NB4 (cell line): ENCODE data around the gene MAD1L1.
"Not testable (repeated sequence)": the region's sequence is repeated elsewhere in the genome, so short reads cannot be mapped to it uniquely, and the experiment has no call there.

Source experiments
- DNase-seq: peaks from one replicate; pipeline ENCODE4 v3.0.0; 2010; ENCODE audit warnings: low read depth
- H3K4me3 ChIP-seq: one replicate; pipeline ENCODE4 v1.5.1; 2011; ENCODE audit warnings: mild to moderate bottlenecking, low read depth, low read length, moderate library complexity
- CTCF ChIP-seq: IDR thresholded peaks from one replicate; pipeline ENCODE4 v1.5.1; 2012; ENCODE audit warnings: low read depth, low read length
- MAX ChIP-seq: IDR thresholded peaks from 2 replicates; pipeline ENCODE4 v1.6.1; 2011; ENCODE audit warnings: low read depth, low read length
- MYC ChIP-seq: IDR thresholded peaks from 2 replicates; pipeline ENCODE4 v1.6.1; 2011; ENCODE audit warnings: low read depth, low read length
- POLR2A ChIP-seq: IDR thresholded peaks from 2 replicates; pipeline ENCODE4 v1.6.1; 2011; ENCODE audit warnings: mild to moderate bottlenecking; ENCODE audit not compliant: insufficient read length; ENCODE audit errors: extremely low read depth

The MAD1L1 gene

GRCh38 chr7:2000153-2000687 lies 232.5 kb downstream of the MAD1L1 start:
- TF ChIP-seq POLR2A (no peak), MAX (no peak)
- H3K4me3 ChIP-seq: no peak overlapping the region
- no peak for DNase-seq

GRCh38 chr7:1999278-1999984 lies 233.3 kb downstream of the MAD1L1 start:
- no peak for TF ChIP-seq MAX
- TF ChIP-seq POLR2A: no peak
- H3K4me3 ChIP-seq: no peak overlapping the region
- no peak for DNase-seq

- no peak for DNase-seq
- no peak for TF ChIP-seq MAX
- no peak for TF ChIP-seq MYC
- TF ChIP-seq CTCF: no peak
- no peak for TF ChIP-seq POLR2A
- H3K4me3 ChIP-seq: no peak overlapping the region
These were observed 234.6 kb downstream of the MAD1L1 start for GRCh38 chr7:1998146-1998545.

GRCh38 chr7:1997537-1998076 lies 235.1 kb downstream of the MAD1L1 start:
- no peak for DNase-seq
- TF ChIP-seq POLR2A (no peak), MYC (no peak), CTCF (no peak), MAX (no peak)
- no peak overlapping the region for H3K4me3 ChIP-seq

- no peak for DNase-seq
- no peak for TF ChIP-seq MAX
- TF ChIP-seq MYC: no peak
- TF ChIP-seq CTCF: no peak
- no peak for TF ChIP-seq POLR2A
- no peak overlapping the region for H3K4me3 ChIP-seq
These were observed 235.9 kb downstream of the MAD1L1 start for GRCh38 chr7:1996816-1997215.

GRCh38 chr7:1995911-1996420 lies 236.8 kb downstream of the MAD1L1 start:
- H3K4me3 ChIP-seq, DNase-seq: not testable (repeated sequence)

GRCh38 chr7:1995426-1995825 lies 237.3 kb downstream of the MAD1L1 start:
- H3K4me3 ChIP-seq: no peak overlapping the region
- DNase-seq: no peak
- no peak for TF ChIP-seq POLR2A
- no peak for TF ChIP-seq CTCF
- TF ChIP-seq MAX: no peak
- TF ChIP-seq MYC: no peak
